HepG2 (cell line): ENCODE measurements around the gene KRTAP6-1.

Experiments used
- CEBPB ChIP-seq: IDR thresholded peaks from 2 replicates; pipeline ENCODE4 v1.6.1; 2011; ENCODE audit warnings: low read depth, low read length, improper control_type of control experiment, borderline replicate concordance
- EZH2 ChIP-seq: conservative IDR thresholded peaks from 2 replicates; pipeline ENCODE4 v1.6.1; 2012; ENCODE audit warnings: mild to moderate bottlenecking, low read depth, low read length, moderate library complexity
- JUNB ChIP-seq: sonication (generic); formaldehyde crosslinking; IDR thresholded peaks from 2 replicates; pipeline ENCODE4 v1.8.0; 2022; ENCODE audit warnings: missing genetic modification reagents, mild to moderate bottlenecking, borderline replicate concordance
- MAX ChIP-seq: IDR thresholded peaks from 2 replicates; pipeline ENCODE4 v1.6.1; 2012; ENCODE audit warnings: inconsistent platforms
- MBD4 ChIP-seq: IDR thresholded peaks from 2 replicates; pipeline ENCODE4 v1.6.1; 2012; ENCODE audit warnings: low read length, inconsistent platforms, borderline replicate concordance
- REXO4 ChIP-seq: sonication (generic); formaldehyde crosslinking; IDR thresholded peaks from 2 replicates; pipeline ENCODE4 v1.8.0; 2022; ENCODE audit warnings: missing genetic modification reagents, mild to moderate bottlenecking, borderline replicate concordance
- RNF2 ChIP-seq: fragments of 450-650 bp; conservative IDR thresholded peaks from 2 replicates; pipeline ENCODE4 v1.6.1; 2016; ENCODE audit warnings: low read depth
- ZFP36 ChIP-seq: fragments of 150-350 bp; IDR thresholded peaks from 2 replicates; pipeline ENCODE4 v1.6.1; 2018; ENCODE audit warnings: borderline replicate concordance, low read length, low read depth; ENCODE audit not compliant: partially characterized antibody
- ZNF383 ChIP-seq: sonication (generic); formaldehyde crosslinking; IDR thresholded peaks from 2 replicates; pipeline ENCODE4 v1.4.0; 2020; ENCODE audit warnings: missing genetic modification reagents, mild to moderate bottlenecking, borderline replicate concordance
- ZNF451 ChIP-seq: sonication (generic); formaldehyde crosslinking; IDR thresholded peaks from 2 replicates; pipeline ENCODE4 v1.5.0; 2020; ENCODE audit warnings: mild to moderate bottlenecking, missing genetic modification reagents
- ZNF543 ChIP-seq: sonication (generic); formaldehyde crosslinking; IDR thresholded peaks from 2 replicates; pipeline ENCODE4 v1.4.0; 2020; ENCODE audit warnings: mild to moderate bottlenecking, missing genetic modification reagents
- ZNF777 ChIP-seq: sonication (generic); formaldehyde crosslinking; IDR thresholded peaks from 2 replicates; pipeline ENCODE4 v1.4.0; 2020; ENCODE audit warnings: missing genetic modification reagents
- TF ChIP-seq, protein P1 (sequence below): sonication (generic); formaldehyde crosslinking; IDR thresholded peaks from 2 replicates; pipeline ENCODE4 v1.5.0; 2020; ENCODE audit warnings: mild to moderate bottlenecking, missing genetic modification reagents, moderate library complexity

DNA sequence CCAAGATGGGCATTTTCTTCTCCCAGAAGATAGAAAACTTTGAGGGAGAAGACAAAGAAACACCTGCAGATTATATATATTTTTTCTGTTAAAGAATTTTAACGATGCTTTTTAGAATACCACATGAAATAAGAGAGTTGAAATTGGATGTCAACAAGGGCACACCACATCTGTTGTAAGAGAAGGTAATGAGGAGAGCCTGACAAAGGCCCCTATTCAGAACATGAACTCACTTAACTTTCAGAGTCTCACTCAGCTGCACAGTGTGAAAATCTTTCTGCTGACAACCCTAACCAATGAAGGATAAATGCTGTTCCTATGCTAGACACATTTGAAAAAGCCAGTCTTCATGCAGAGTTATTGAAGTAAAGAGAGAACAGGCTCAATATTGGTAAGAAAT, 30.9 kb downstream of the KRTAP6-1 start:
- TF ChIP-seq ZNF543 (CRISPR knock-in tag) (no peak), MAX (no peak), EZH2 (no peak), ZNF451 (CRISPR knock-in tag) (no peak), RNF2 (no peak), ZFP36 (no peak), CEBPB (no peak), MBD4 (no peak), ZNF777 (no peak), REXO4 (CRISPR knock-in tag) (no peak), JUNB (CRISPR knock-in tag) (no peak), ZNF383 (no peak)
- TF ChIP-seq, protein P1, sequence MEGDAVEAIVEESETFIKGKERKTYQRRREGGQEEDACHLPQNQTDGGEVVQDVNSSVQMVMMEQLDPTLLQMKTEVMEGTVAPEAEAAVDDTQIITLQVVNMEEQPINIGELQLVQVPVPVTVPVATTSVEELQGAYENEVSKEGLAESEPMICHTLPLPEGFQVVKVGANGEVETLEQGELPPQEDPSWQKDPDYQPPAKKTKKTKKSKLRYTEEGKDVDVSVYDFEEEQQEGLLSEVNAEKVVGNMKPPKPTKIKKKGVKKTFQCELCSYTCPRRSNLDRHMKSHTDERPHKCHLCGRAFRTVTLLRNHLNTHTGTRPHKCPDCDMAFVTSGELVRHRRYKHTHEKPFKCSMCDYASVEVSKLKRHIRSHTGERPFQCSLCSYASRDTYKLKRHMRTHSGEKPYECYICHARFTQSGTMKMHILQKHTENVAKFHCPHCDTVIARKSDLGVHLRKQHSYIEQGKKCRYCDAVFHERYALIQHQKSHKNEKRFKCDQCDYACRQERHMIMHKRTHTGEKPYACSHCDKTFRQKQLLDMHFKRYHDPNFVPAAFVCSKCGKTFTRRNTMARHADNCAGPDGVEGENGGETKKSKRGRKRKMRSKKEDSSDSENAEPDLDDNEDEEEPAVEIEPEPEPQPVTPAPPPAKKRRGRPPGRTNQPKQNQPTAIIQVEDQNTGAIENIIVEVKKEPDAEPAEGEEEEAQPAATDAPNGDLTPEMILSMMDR (CRISPR knock-in tag): no peak
